Fibroblast of mammary gland (primary cell): ENCODE data around the gene ZNF804B.

ENCODE experiments used
- DNase-seq: peaks from one replicate; pipeline ENCODE4 v3.0.0-alpha.2; 2010; ENCODE audit warnings: low read depth
- H3K4me3 ChIP-seq: 2 replicates; pipeline ENCODE4 v1.5.1; 2011; ENCODE audit warnings: low read depth, mild to moderate bottlenecking, low read length, moderate library complexity; ENCODE audit not compliant: control insufficient read depth
- TF ChIP-seq, protein P1 (sequence below): conservative IDR thresholded peaks from 2 replicates; pipeline ENCODE4 v1.5.1; 2011; ENCODE audit warnings: low read depth, low read length, inconsistent platforms; ENCODE audit not compliant: control insufficient read depth, insufficient read depth

The ZNF804B gene

DNA sequence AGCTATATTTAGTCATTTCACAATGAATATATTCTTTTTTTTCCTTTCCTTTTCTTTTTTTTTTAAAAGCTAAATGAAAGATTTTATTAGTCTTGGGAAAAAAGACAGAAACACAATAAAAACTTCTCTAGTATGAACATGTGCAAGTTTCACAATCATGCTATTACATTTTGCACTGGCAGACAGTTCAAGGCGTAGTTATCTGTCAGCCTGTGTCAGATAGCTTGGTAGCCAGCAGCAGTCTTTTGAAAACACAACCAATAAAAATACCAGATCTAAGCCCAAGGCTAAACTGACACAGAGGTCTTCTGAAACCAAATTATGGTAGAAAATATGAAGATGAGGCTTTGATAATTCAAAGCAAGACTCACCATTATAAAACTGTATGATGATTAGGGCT lies 241.8 kb downstream of the ZNF804B start:
- DNase-seq: no peak
- TF ChIP-seq, protein P1, sequence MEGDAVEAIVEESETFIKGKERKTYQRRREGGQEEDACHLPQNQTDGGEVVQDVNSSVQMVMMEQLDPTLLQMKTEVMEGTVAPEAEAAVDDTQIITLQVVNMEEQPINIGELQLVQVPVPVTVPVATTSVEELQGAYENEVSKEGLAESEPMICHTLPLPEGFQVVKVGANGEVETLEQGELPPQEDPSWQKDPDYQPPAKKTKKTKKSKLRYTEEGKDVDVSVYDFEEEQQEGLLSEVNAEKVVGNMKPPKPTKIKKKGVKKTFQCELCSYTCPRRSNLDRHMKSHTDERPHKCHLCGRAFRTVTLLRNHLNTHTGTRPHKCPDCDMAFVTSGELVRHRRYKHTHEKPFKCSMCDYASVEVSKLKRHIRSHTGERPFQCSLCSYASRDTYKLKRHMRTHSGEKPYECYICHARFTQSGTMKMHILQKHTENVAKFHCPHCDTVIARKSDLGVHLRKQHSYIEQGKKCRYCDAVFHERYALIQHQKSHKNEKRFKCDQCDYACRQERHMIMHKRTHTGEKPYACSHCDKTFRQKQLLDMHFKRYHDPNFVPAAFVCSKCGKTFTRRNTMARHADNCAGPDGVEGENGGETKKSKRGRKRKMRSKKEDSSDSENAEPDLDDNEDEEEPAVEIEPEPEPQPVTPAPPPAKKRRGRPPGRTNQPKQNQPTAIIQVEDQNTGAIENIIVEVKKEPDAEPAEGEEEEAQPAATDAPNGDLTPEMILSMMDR: no peak
- H3K4me3 ChIP-seq: no peak overlapping the region

DNA sequence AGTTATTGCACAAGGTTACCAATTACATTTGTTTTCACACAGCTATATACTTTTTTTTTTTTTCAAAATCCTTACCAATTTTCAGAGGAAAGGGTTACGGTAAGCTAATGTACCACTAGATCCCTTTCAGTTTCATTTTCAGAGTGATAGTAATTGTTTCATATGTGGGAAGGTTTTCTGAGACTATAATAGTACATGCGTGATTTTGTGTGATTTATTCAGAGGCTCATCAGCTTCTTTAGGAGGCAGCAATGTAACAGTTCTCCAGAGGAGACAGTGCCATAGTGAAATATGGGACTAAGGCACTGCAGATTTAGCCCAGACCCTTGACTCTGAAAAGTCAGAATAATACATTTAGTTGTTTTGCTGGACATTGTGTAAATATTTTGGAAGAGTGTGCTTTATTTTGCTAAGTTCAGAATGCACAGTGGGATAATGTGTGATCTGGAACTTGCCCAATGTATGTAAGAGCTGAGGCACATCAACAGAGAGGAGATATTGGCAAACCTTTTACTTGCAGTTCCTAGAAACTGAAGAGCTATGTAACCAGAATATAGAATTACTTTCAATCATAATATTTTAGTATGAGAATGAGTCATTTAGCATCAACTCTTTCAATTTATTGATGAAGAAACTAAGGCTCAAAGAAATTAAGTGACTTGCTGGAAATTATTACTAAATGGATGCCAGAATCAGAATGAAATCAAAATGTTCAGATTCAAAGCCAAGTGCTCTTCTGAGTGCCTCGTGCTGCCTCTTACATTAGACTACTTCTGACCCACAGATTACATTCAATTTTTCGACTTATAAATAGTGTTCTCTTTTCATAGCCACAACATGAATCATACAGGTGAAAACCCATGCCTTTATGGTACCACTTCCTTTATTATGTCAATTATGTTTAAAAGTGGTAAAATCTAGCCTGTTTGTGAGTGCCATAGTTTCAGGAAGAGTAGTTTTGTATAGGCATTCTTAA lies 243.8 kb downstream of the ZNF804B start:
- peak; percentile 18 for DNase-seq
- TF ChIP-seq, protein P1: no peak
- H3K4me3 ChIP-seq: no peak overlapping the region

DNA sequence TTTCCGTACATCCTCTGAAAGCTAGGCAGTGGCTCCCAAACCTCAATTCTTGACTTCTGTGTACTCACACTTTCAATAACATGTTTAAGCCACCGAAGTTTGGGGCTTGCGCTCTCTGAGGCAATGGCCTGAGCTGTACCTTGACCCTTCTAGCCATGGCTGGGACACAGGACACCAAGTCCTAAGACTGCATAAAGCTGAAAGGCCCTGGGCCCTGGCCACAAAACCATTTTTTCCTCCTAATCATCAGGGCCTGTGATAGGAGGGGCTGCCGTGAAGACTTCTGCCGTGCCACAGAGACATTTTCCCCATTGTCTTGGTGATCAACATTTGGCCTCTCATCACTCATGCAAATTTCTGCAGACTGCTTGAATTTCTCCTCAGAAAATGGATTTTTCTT lies 252.5 kb downstream of the ZNF804B start:
- H3K4me3 ChIP-seq: no peak overlapping the region
- DNase-seq: no peak
- TF ChIP-seq, protein P1: no peak

DNA sequence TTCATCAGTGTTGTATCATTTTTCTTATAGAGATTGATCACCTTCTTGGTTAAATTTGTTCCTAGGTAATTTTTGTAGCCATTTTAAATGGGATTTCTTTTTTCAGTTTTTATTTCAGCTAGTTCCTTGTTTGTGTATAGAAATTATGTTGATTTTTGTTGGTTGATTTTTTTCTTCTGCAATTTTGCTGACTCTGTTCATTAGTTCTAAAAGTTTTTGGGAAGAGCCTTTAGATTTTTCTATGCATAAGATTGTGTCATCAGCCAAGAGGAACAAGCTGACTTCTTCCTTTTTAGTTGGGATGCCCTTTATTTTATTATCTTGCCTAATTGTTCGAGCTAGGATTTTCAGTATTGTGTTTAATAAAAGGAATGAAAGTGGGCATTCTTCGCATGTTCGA lies 258.2 kb downstream of the ZNF804B start:
- TF ChIP-seq, protein P1: no peak
- DNase-seq: no peak

DNA sequence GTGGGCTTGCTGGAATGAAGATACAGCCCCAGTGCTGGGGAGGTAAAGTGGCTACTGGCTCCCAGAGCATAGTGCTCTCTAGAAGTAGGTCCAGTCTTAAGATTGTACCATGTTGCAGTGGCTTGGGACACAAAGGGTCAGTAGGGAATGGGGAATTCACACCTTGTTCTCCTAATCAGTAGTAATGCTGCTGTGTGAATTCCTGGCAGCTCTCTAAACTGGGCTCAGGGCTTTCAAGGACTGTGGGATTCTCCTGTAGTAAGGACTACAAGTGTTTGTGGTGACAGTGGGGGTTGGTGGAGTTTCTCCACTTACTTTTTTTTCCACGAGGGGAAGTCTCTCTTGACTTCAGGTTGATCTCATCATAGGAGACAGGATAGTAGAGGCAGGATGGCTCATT lies 262.2 kb downstream of the ZNF804B start:
- DNase-seq: no peak
- TF ChIP-seq, protein P1: no peak
- no peak overlapping the region for H3K4me3 ChIP-seq

More for the DNA sequence above, 258.2 kb downstream of the ZNF804B start:
- H3K4me3 ChIP-seq: no peak overlapping the region

DNA sequence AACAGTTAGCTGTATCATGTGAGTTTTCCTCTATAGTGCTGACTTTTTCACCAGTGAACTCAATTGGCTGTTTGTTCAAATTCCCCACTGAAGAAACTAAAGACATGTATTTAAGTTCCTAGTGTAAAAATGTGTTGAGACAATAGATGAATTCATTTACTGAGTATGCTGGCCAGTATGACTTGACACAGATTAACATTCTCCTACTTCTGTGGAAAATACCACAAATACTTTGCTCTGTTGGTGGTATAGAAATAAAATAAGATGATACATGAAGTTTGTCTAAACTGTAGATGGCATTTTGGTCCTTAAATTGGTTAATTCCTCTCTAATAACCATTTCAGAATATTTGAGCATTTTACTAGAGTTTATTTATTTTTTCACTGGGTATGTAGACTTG lies 263.7 kb downstream of the ZNF804B start:
- no peak for DNase-seq
- TF ChIP-seq, protein P1: no peak

More for the DNA sequence above, 263.7 kb downstream of the ZNF804B start:
- no peak overlapping the region for H3K4me3 ChIP-seq
